H1 (cell line): ENCODE results near the gene ABL1.

Experiments
- ATF3 ChIP-seq: IDR thresholded peaks from 2 replicates; pipeline ENCODE4 v1.6.1; 2011; ENCODE audit warnings: low read depth, mild to moderate bottlenecking, low read length; ENCODE audit not compliant: insufficient read depth
- CHD2 ChIP-seq: IDR thresholded peaks from 2 replicates; pipeline ENCODE4 v1.6.1; 2012; ENCODE audit warnings: low read length, improper control_type of control experiment
- CTCF ChIP-seq, 3 experiments: IDR thresholded peaks; 1 replicate in 2 of 3; 2 replicates in 1 of 3; pipeline versions ENCODE4 v1.5.1 to v1.6.1; 2011; ENCODE audit warnings: low read length in 3 of 3, mild to moderate bottlenecking in 3 of 3, inconsistent platforms in 2 of 3, low read depth in 1 of 3, moderate library complexity in 1 of 3; ENCODE audit not compliant: insufficient read depth in 1 of 3; ENCODE audit errors: control extremely low read depth in 1 of 3
- E2F6 ChIP-seq: IDR thresholded peaks from 2 replicates; pipeline ENCODE4 v1.6.1; 2012; ENCODE audit warnings: inconsistent platforms
- HDAC6 ChIP-seq: IDR thresholded peaks from one replicate; pipeline ENCODE4 v1.7.1; 2012; ENCODE audit warnings: low read depth, mild to moderate bottlenecking, inconsistent platforms, low read length, moderate library complexity
- KDM1A ChIP-seq: fragments of 200-600, 300-600 bp; sonication (generic); IDR thresholded peaks from 2 replicates; pipeline ENCODE4 v1.7.1; 2016; ENCODE audit warnings: mild to moderate bottlenecking, low read length, borderline replicate concordance
- POLR2A ChIP-seq, 2 experiments: IDR thresholded peaks; 1 replicate in 1 of 2; 2 replicates in 1 of 2; pipeline ENCODE4 v1.6.1; 2011; ENCODE audit warnings: low read depth in 2 of 2, low read length in 2 of 2, mild to moderate bottlenecking in 2 of 2; ENCODE audit errors: control extremely low read depth in 1 of 2
- RAD21 ChIP-seq, 2 experiments: IDR thresholded peaks in 1 of 2; conservative IDR thresholded peaks in 1 of 2; 2 replicates each; pipeline ENCODE4 v1.6.1; 2011; ENCODE audit warnings: low read depth in 2 of 2, low read length in 2 of 2, improper control_type of control experiment in 1 of 2, inconsistent platforms in 1 of 2, mild to moderate bottlenecking in 1 of 2, moderate library complexity in 1 of 2
- RXRA ChIP-seq: IDR thresholded peaks from 2 replicates; pipeline ENCODE4 v1.6.1; 2011; ENCODE audit warnings: low read depth, mild to moderate bottlenecking, low read length, moderate library complexity; ENCODE audit not compliant: insufficient read depth
- SIX5 ChIP-seq: IDR thresholded peaks from 2 replicates; pipeline ENCODE4 v1.6.1; 2011; ENCODE audit warnings: mild to moderate bottlenecking, low read depth, low read length
- SRF ChIP-seq: IDR thresholded peaks from 2 replicates; pipeline ENCODE4 v1.6.1; 2011; ENCODE audit warnings: mild to moderate bottlenecking, low read depth, low read length, moderate library complexity
- TAF1 ChIP-seq: IDR thresholded peaks from 2 replicates; pipeline ENCODE4 v1.6.1; 2011; ENCODE audit warnings: mild to moderate bottlenecking, low read depth, low read length
- TEAD4 ChIP-seq: IDR thresholded peaks from 2 replicates; pipeline ENCODE4 v1.6.1; 2012; ENCODE audit warnings: low read depth, low read length, inconsistent platforms, mixed read lengths

GRCh38 chr9:130884542-130885483 lies 49.8 kb downstream of the ABL1 start:
- TF ChIP-seq CTCF (IDR thresholded peaks at IDR 0.05; ENCODE audit: control extremely low read depth in 1 of 3, insufficient read depth in 1 of 3, low read depth in 1 of 3, low read length in 3 of 3) (no peak), KDM1A (no peak), SIX5 (no peak), POLR2A (IDR thresholded peaks at IDR 0.05; ENCODE audit: control extremely low read depth in 1 of 2, low read depth in 2 of 2, low read length in 2 of 2) (no peak), TEAD4 (no peak), RAD21 (IDR thresholded peaks at IDR 0.05 in 1 of 2, conservative IDR thresholded peaks at IDR 0.05 in 1 of 2; ENCODE audit: low read depth in 2 of 2, low read length in 2 of 2) (no peak), SRF (no peak), HDAC6 (no peak), RXRA (no peak), CHD2 (no peak), E2F6 (no peak), ATF3 (no peak), TAF1 (no peak)
